Measurements from ENCODE around the gene NNAT. TPM values are rescaled to one million over a fixed set of nuclear protein-coding genes. Genes with fewer than 3 reads are reported as not detected.
A peak's percentile ranks its signal among the peaks of the same experiment; 100 is the strongest.
"Not testable (repeated sequence)": the region's sequence is repeated elsewhere in the genome, so short reads cannot be mapped to it uniquely, and the experiment has no call there.

NNAT gene
- total RNA-seq, 1 donor from 2014 or later: 20.3 TPM

GRCh38 chr20:37539424-37539823 is 18.4 kb downstream of the NNAT start:
- no peak for TF ChIP-seq CTCF (IDR thresholded peaks at IDR 0.05; ENCODE audit: insufficient read depth, low read length, poor library complexity, severe bottlenecking)

GRCh38 chr20:37540001-37540400 is 19.0 kb downstream of the NNAT start:
- Histone ChIP-seq H3K4me3 (ENCODE audit: low read depth, low read length) (no peak overlapping the region), H3K27me3 (ENCODE audit: control insufficient read depth, insufficient read depth, low read length) (no peaks in the 10 kb centered on the region), H3K36me3 (ENCODE audit: control insufficient read depth, insufficient read depth, low read length) (no peaks in the 10 kb centered on the region)
- DNase-seq (ENCODE audit: low read depth): no peak
- TF ChIP-seq CTCF (IDR thresholded peaks at IDR 0.05; ENCODE audit: insufficient read depth, low read length, poor library complexity, severe bottlenecking): no peak

More at GRCh38 chr20:37539424-37539823, 18.4 kb downstream of the NNAT start:
- Histone ChIP-seq H3K27me3 (ENCODE audit: control insufficient read depth, insufficient read depth, low read length) (no peaks in the 10 kb centered on the region), H3K4me3 (ENCODE audit: low read depth, low read length) (no peak overlapping the region), H3K36me3 (ENCODE audit: control insufficient read depth, insufficient read depth, low read length) (no peaks in the 10 kb centered on the region)
- no peak for DNase-seq (ENCODE audit: low read depth)

- not testable (repeated sequence) for DNase-seq (ENCODE audit: low read depth); H3K4me3 ChIP-seq (ENCODE audit: low read depth, low read length); H3K27me3 ChIP-seq (ENCODE audit: control insufficient read depth, insufficient read depth, low read length); H3K36me3 ChIP-seq (ENCODE audit: control insufficient read depth, insufficient read depth, low read length)
These were observed 19.8 kb downstream of the NNAT start for GRCh38 chr20:37540838-37541237.

GRCh38 chr20:37541326-37541725 is 20.3 kb downstream of the NNAT start:
- Histone ChIP-seq H3K4me3 (ENCODE audit: low read depth, low read length) (no peak overlapping the region), H3K27me3 (ENCODE audit: control insufficient read depth, insufficient read depth, low read length) (no peaks in the 10 kb centered on the region), H3K36me3 (ENCODE audit: control insufficient read depth, insufficient read depth, low read length) (no peaks in the 10 kb centered on the region)
- no peak for TF ChIP-seq CTCF (IDR thresholded peaks at IDR 0.05; ENCODE audit: insufficient read depth, low read length, poor library complexity, severe bottlenecking)
- no peak for DNase-seq (ENCODE audit: low read depth)

GRCh38 chr20:37542281-37542680 is 21.2 kb downstream of the NNAT start:
- no peak for TF ChIP-seq CTCF (IDR thresholded peaks at IDR 0.05; ENCODE audit: insufficient read depth, low read length, poor library complexity, severe bottlenecking)
- DNase-seq (ENCODE audit: low read depth): no peak
- no peak overlapping the region for H3K4me3 ChIP-seq (ENCODE audit: low read depth, low read length)
- no peaks in the 10 kb centered on the region for H3K36me3 ChIP-seq (ENCODE audit: control insufficient read depth, insufficient read depth, low read length)
- no peaks in the 10 kb centered on the region for H3K27me3 ChIP-seq (ENCODE audit: control insufficient read depth, insufficient read depth, low read length)

- H3K27me3 ChIP-seq (ENCODE audit: control insufficient read depth, insufficient read depth, low read length): no peaks in the 10 kb centered on the region
- no peaks in the 10 kb centered on the region for H3K36me3 ChIP-seq (ENCODE audit: control insufficient read depth, insufficient read depth, low read length)
- no peak overlapping the region for H3K4me3 ChIP-seq (ENCODE audit: low read depth, low read length)
- DNase-seq (ENCODE audit: low read depth): no peak
- peak; percentile 41 for TF ChIP-seq CTCF (IDR thresholded peaks at IDR 0.05; ENCODE audit: insufficient read depth, low read length, poor library complexity, severe bottlenecking)
These were observed 22.8 kb downstream of the NNAT start for GRCh38 chr20:37543828-37544227.

All from kidney epithelial cell (primary cell).